Trophoblast cell (in vitro differentiated cells and primary cell): Measurements from ENCODE around the gene NOXRED1.
"Not testable (repeated sequence)": the region's sequence is repeated elsewhere in the genome, so short reads cannot be mapped to it uniquely, and the experiment has no call there.

Experiments used
- DNase-seq, 2 donors: peaks; one replicate each; pipeline ENCODE4 v3.0.0-alpha.2; 2016
- H2AFZ ChIP-seq: 2 replicates; pipeline ENCODE4 v1.6.1; 2013; ENCODE audit warnings: low read length, moderate library complexity, mild to moderate bottlenecking; ENCODE audit not compliant: insufficient read depth, poor library complexity
- H2AK5ac ChIP-seq: 2 replicates; pipeline ENCODE4 v1.6.1; 2013; ENCODE audit warnings: mild to moderate bottlenecking, low read length
- H2BK120ac ChIP-seq: 2 replicates; pipeline ENCODE4 v1.6.1; 2013; ENCODE audit warnings: low read length, mild to moderate bottlenecking, moderate library complexity; ENCODE audit not compliant: insufficient read depth, poor library complexity
- H2BK12ac ChIP-seq: 2 replicates; pipeline ENCODE4 v1.6.1; 2013; ENCODE audit warnings: mild to moderate bottlenecking, low read length, moderate library complexity
- H2BK5ac ChIP-seq: 2 replicates; pipeline ENCODE4 v1.6.1; 2013; ENCODE audit warnings: low read length, low read depth, moderate library complexity, mild to moderate bottlenecking; ENCODE audit not compliant: poor library complexity
- H3K14ac ChIP-seq: 2 replicates; pipeline ENCODE4 v1.6.1; 2013; ENCODE audit warnings: mild to moderate bottlenecking, low read length
- H3K18ac ChIP-seq: 2 replicates; pipeline ENCODE4 v1.6.1; 2013; ENCODE audit warnings: mild to moderate bottlenecking, low read length
- H3K23ac ChIP-seq: 2 replicates; pipeline ENCODE4 v1.6.1; 2013; ENCODE audit warnings: low read length
- H3K27ac ChIP-seq: 2 replicates; pipeline ENCODE4 v1.5.1; 2013; ENCODE audit warnings: low read depth, mild to moderate bottlenecking, inconsistent platforms, low read length, moderate library complexity
- H3K27me3 ChIP-seq: 2 replicates; pipeline ENCODE4 v1.6.1; 2013; ENCODE audit warnings: inconsistent platforms, mild to moderate bottlenecking, low read length, moderate library complexity; ENCODE audit not compliant: insufficient read depth
- H3K36me3 ChIP-seq, 2 experiments: 1 replicate in 1 of 2; 2 replicates in 1 of 2; pipeline ENCODE4 v1.6.1; 2013; ENCODE audit warnings: low read length in 2 of 2, mild to moderate bottlenecking in 2 of 2, moderate library complexity in 1 of 2; ENCODE audit not compliant: insufficient read depth in 2 of 2, control insufficient read depth in 1 of 2
- H3K4ac ChIP-seq: 2 replicates; pipeline ENCODE4 v1.6.1; 2013; ENCODE audit warnings: low read depth, mild to moderate bottlenecking, low read length, moderate library complexity
- H3K4me1 ChIP-seq, 2 experiments: 1 replicate in 1 of 2; 2 replicates in 1 of 2; pipeline ENCODE4 v1.6.1; 2013; ENCODE audit warnings: low read length in 2 of 2, mild to moderate bottlenecking in 2 of 2, moderate library complexity in 1 of 2; ENCODE audit not compliant: insufficient read depth in 2 of 2, control insufficient read depth in 1 of 2
- H3K4me2 ChIP-seq: 2 replicates; pipeline ENCODE4 v1.6.1; 2013; ENCODE audit warnings: inconsistent platforms, mild to moderate bottlenecking, low read length, moderate library complexity
- H3K4me3 ChIP-seq: 2 replicates; pipeline ENCODE4 v1.5.1; 2013; ENCODE audit warnings: mild to moderate bottlenecking, low read depth, low read length, inconsistent platforms
- H3K79me1 ChIP-seq: one replicate; pipeline ENCODE4 v1.6.1; 2013; ENCODE audit warnings: low read length
- H3K79me2 ChIP-seq: 2 replicates; pipeline ENCODE4 v1.6.1; 2013; ENCODE audit warnings: low read length, mild to moderate bottlenecking; ENCODE audit not compliant: control insufficient read depth, insufficient read depth, poor library complexity
- H3K9ac ChIP-seq: 2 replicates; pipeline ENCODE4 v1.6.1; 2013; ENCODE audit warnings: mild to moderate bottlenecking, low read length
- H3K9me3 ChIP-seq: 2 replicates; pipeline ENCODE4 v1.6.1; 2013; ENCODE audit warnings: low read depth, mild to moderate bottlenecking, control low read depth, inconsistent platforms, low read length; ENCODE audit not compliant: insufficient read depth
- H4K12ac ChIP-seq: 2 replicates; pipeline ENCODE4 v1.6.1; 2013; ENCODE audit warnings: low read depth, mild to moderate bottlenecking, low read length, moderate library complexity
- H4K8ac ChIP-seq: 2 replicates; pipeline ENCODE4 v1.6.1; 2013; ENCODE audit warnings: low read depth, mild to moderate bottlenecking, low read length, moderate library complexity
- H4K91ac ChIP-seq: one replicate; pipeline ENCODE4 v1.6.1; 2013; ENCODE audit warnings: low read depth, mild to moderate bottlenecking, low read length, moderate library complexity
- WGBS: extraction: QIAGEN DNeasy Blood & Tissue Kit; methylation state at CpG from one replicate; pipeline ENCODE4 v1.1.7; 2013; ENCODE audit warnings: missing lambda C conversion rate; ENCODE audit not compliant: insufficient read length, insufficient coverage; ENCODE audit errors: extremely low coverage; 5-methylcytosine and 5-hydroxymethylcytosine counted together

Gene NOXRED1

DNA sequence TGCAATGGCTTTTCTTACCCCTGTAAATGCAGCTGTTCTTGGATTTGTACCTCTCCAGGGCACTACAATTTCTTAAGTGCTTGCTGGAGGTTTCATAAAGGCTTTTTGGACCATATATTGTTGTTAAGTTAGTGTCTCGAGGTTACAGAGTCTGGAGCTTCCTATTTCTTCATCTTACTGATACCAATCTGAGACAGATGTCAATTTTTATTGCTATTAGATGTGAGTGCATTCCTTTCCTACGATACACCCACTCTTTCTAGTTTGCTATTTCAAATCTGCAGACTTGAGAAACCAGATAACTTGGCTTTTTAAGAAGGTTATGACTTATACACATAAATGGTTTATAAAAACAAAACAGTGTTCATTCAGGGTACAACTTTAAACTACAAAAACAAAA lies 2.1 kb downstream of the NOXRED1 start:
- Histone ChIP-seq H3K9me3 (peaks cover 4% of the 10 kb centered on the region), H3K79me2 (no peaks in the 10 kb centered on the region), H3K79me1 (no peaks in the 10 kb centered on the region), H3K4me3 (no peak overlapping the region), H3K36me3 (peaks cover 14 to 17% of the 10 kb centered on the region in 2 experiments), H2BK5ac (no peak overlapping the region), H3K4me2 (no peak overlapping the region), H3K27ac (no peak overlapping the region), H3K18ac (no peak overlapping the region), H3K14ac (no peak overlapping the region), H3K23ac (no peak overlapping the region), H3K27me3 (no peaks in the 10 kb centered on the region), H2AK5ac (no peak overlapping the region), H4K91ac (no peak overlapping the region), H3K4ac (no peak overlapping the region), H4K12ac (no peak overlapping the region), H3K9ac (no peak overlapping the region), H2BK12ac (no peak overlapping the region), H4K8ac (no peak overlapping the region), H2AFZ (no peak overlapping the region), H2BK120ac (no peak overlapping the region), H3K4me1 (no peaks in the 10 kb centered on the region)
- no CpG with 5 or more reads among the region's 2 CpGs for WGBS
- DNase-seq: no peak

DNA sequence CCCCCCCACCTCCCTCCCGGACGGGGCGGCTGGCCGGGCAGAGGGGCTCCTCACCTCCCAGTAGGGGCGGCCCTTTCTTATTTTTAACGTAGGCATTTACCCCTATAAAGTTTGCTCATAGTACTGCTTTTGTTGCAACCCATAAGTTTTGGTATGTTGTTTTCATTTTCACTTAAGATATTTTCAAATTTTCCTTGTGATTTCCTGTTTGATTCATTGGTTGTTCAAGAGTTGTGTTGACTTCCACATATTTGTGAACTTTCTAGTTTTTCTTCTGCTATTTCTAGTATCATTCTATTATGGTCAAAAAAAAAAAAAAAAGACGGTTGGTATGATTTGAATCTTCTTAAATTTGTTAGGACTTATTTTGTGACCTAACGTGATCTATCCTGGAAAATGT lies 6.5 kb downstream of the NOXRED1 start:
- H3K4me3 ChIP-seq: no peak overlapping the region
- no peaks in the 10 kb centered on the region for H3K27me3 ChIP-seq
- no CpG with 5 or more reads among the region's 8 CpGs for WGBS
- H2AFZ ChIP-seq: no peak overlapping the region
- H3K79me2 ChIP-seq: no peaks in the 10 kb centered on the region
- H4K8ac ChIP-seq: no peak overlapping the region
- H4K12ac ChIP-seq: no peak overlapping the region
- no peaks in the 10 kb centered on the region for H3K79me1 ChIP-seq
- H2AK5ac ChIP-seq: no peak overlapping the region
- no peak overlapping the region for H3K18ac ChIP-seq
- no peaks in the 10 kb centered on the region for H3K4me1 ChIP-seq
- H3K9ac ChIP-seq: no peak overlapping the region
- H3K9me3 ChIP-seq: peaks cover 4% of the 10 kb centered on the region
- H2BK12ac ChIP-seq: no peak overlapping the region
- H3K4me2 ChIP-seq: no peak overlapping the region
- H3K14ac ChIP-seq: no peak overlapping the region
- H3K27ac ChIP-seq: no peak overlapping the region
- no peak overlapping the region for H3K23ac ChIP-seq
- H3K4ac ChIP-seq: no peak overlapping the region
- DNase-seq: no peak
- peaks cover 0 to 1% of the 10 kb centered on the region in 2 experiments for H3K36me3 ChIP-seq
- no peak overlapping the region for H2BK5ac ChIP-seq
- no peak overlapping the region for H2BK120ac ChIP-seq
- no peak overlapping the region for H4K91ac ChIP-seq

DNA sequence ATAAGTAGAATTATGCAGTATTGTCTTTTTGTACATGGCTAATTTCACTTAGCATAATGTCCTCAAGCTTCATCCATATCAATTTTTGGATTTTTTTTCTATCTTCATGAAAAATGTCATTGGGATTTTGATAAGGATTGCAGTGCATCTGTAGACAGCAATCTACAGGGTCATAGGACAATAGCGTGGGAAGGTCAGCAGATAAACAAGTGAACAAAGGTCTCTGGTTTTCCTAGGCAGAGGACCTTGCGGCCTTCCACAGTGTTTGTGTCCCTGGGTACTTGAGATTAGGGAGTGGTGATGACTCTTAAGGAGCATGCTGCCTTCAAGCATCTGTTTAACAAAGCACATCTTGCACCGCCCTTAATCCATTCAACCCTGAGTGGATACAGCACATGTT lies 7.2 kb downstream of the NOXRED1 start:
- not testable (repeated sequence) for DNase-seq, H2AFZ ChIP-seq, H3K36me3 ChIP-seq, H3K4me3 ChIP-seq, H2BK120ac ChIP-seq, H3K18ac ChIP-seq, H2AK5ac ChIP-seq, H2BK12ac ChIP-seq, H3K9ac ChIP-seq, H3K23ac ChIP-seq, H3K79me2 ChIP-seq, H4K91ac ChIP-seq, H3K27ac ChIP-seq, H3K79me1 ChIP-seq, H4K8ac ChIP-seq, H3K9me3 ChIP-seq, H3K4me1 ChIP-seq, H3K27me3 ChIP-seq, H2BK5ac ChIP-seq, H3K4ac ChIP-seq, H3K14ac ChIP-seq, H3K4me2 ChIP-seq, H4K12ac ChIP-seq
- WGBS: no CpG with 5 or more reads among the region's 3 CpGs

GRCh38 chr14:77415403-77416030 lies 7.8 kb downstream of the NOXRED1 start:
- H2AFZ ChIP-seq, H3K4me3 ChIP-seq, H4K12ac ChIP-seq, H2BK12ac ChIP-seq, H2AK5ac ChIP-seq, H2BK120ac ChIP-seq, H3K9me3 ChIP-seq, H3K36me3 ChIP-seq, H3K27ac ChIP-seq, H3K4me1 ChIP-seq, H3K14ac ChIP-seq, H3K4me2 ChIP-seq, H4K8ac ChIP-seq, H3K4ac ChIP-seq, H3K79me2 ChIP-seq, H3K23ac ChIP-seq, H3K27me3 ChIP-seq, H4K91ac ChIP-seq, H3K9ac ChIP-seq, DNase-seq, H3K18ac ChIP-seq, H2BK5ac ChIP-seq, H3K79me1 ChIP-seq: not testable (repeated sequence)
- WGBS: no CpG with 5 or more reads among the region's 10 CpGs
